OCI-LY1 (cell line): ENCODE measurements around the gene LAT.

Experiments used
- H2AFZ ChIP-seq: fragments of 200-600 bp; sonication (generic), shearing (Covaris generic); 2 replicates; pipeline ENCODE4 v1.6.0; 2014; ENCODE audit warnings: antibody characterized with exemption, mild to moderate bottlenecking, low read length
- H3F3A ChIP-seq: fragments of 200-600 bp; sonication (generic), shearing (Covaris generic); 2 replicates; pipeline ENCODE4 v1.6.0; 2014; ENCODE audit warnings: mild to moderate bottlenecking, antibody characterized with exemption, low read length, moderate library complexity; ENCODE audit not compliant: insufficient read depth
- H3K27ac ChIP-seq: fragments of 200-600 bp; sonication (generic); 2 replicates; pipeline ENCODE4 v1.5.1; 2014; ENCODE audit warnings: low read length, mixed run types, mild to moderate bottlenecking, low read depth; ENCODE audit not compliant: poor library complexity, severe bottlenecking
- H3K27me3 ChIP-seq: fragments of 200-600 bp; sonication (generic); 2 replicates; pipeline ENCODE4 v1.6.0; 2014; ENCODE audit warnings: antibody characterized with exemption, mild to moderate bottlenecking, low read length, moderate library complexity; ENCODE audit not compliant: insufficient read depth
- H3K36me3 ChIP-seq: fragments of 200-600 bp; sonication (generic); 2 replicates; pipeline ENCODE4 v1.6.1; 2014; ENCODE audit warnings: mild to moderate bottlenecking, antibody characterized with exemption, low read length, moderate library complexity, mixed read lengths; ENCODE audit not compliant: insufficient read depth
- H3K4me1 ChIP-seq: fragments of 200-600 bp; sonication (generic); 2 replicates; pipeline ENCODE4 v1.5.1; 2014; ENCODE audit warnings: mild to moderate bottlenecking, low read length, moderate library complexity; ENCODE audit not compliant: insufficient read depth, severe bottlenecking
- H3K4me2 ChIP-seq: fragments of 200-600 bp; sonication (generic), shearing (Covaris generic); 2 replicates; pipeline ENCODE4 v1.6.1; 2014; ENCODE audit warnings: low read length
- H3K4me3 ChIP-seq: fragments of 200-600 bp; sonication (generic); 2 replicates; pipeline ENCODE4 v1.5.1; 2014; ENCODE audit warnings: low read length, low read depth, mild to moderate bottlenecking, mixed read lengths; ENCODE audit not compliant: poor library complexity, severe bottlenecking
- H3K79me2 ChIP-seq: fragments of 200-600 bp; shearing (Covaris generic); 2 replicates; pipeline ENCODE4 v1.6.1; 2016; ENCODE audit warnings: mixed run types, low read length, mixed read lengths; ENCODE audit not compliant: insufficient read depth
- H3K9ac ChIP-seq: fragments of 200-600 bp; sonication (generic), shearing (Covaris generic); 2 replicates; pipeline ENCODE4 v1.6.1; 2014; ENCODE audit warnings: mild to moderate bottlenecking, low read length, mixed read lengths
- H3K9me2 ChIP-seq: fragments of 200-600 bp; sonication (generic), shearing (Covaris generic); 2 replicates; pipeline ENCODE4 v1.6.1; 2014; ENCODE audit warnings: low read depth, mild to moderate bottlenecking, low read length, mixed read lengths
- H3K9me3 ChIP-seq: fragments of 200-600 bp; shearing (Covaris generic); 2 replicates; pipeline ENCODE4 v1.6.1; 2014; ENCODE audit warnings: low read length, mixed read lengths
- H4K20me1 ChIP-seq: fragments of 200-600 bp; sonication (generic), shearing (Covaris generic); 2 replicates; pipeline ENCODE4 v1.6.0; 2016; ENCODE audit warnings: mild to moderate bottlenecking, low read length; ENCODE audit not compliant: insufficient read depth
- EZH2 ChIP-seq: fragments of 200-600 bp; sonication (generic), shearing (Covaris generic); IDR thresholded peaks from 2 replicates; pipeline ENCODE4 v1.8.0; 2017; ENCODE audit warnings: borderline replicate concordance, mixed run types, mild to moderate bottlenecking, antibody characterized with exemption, low read length, moderate library complexity, mixed read lengths
- TF ChIP-seq, protein P1 (sequence below): fragments of 200-600 bp; sonication (generic), shearing (Covaris generic); IDR thresholded peaks from 2 replicates; pipeline ENCODE4 v1.5.1; 2017; ENCODE audit warnings: mild to moderate bottlenecking, antibody characterized with exemption, low read length, moderate library complexity, mixed read lengths

LAT gene

GRCh38 chr16:29014561-29015069 is 29.8 kb downstream of the LAT start:
- H3F3A ChIP-seq = no peaks in the 10 kb centered on the region
- H3K27me3 ChIP-seq = no peaks in the 10 kb centered on the region
- H2AFZ ChIP-seq = no peak overlapping the region
- H3K36me3 ChIP-seq = no peaks in the 10 kb centered on the region
- H3K4me1 ChIP-seq = no peaks in the 10 kb centered on the region
- no peak overlapping the region for H3K27ac ChIP-seq
- no peak overlapping the region for H3K4me3 ChIP-seq
- no peaks in the 10 kb centered on the region for H3K9me2 ChIP-seq
- H3K4me2 ChIP-seq = no peak overlapping the region
- H4K20me1 ChIP-seq = no peaks in the 10 kb centered on the region
- H3K9ac ChIP-seq = no peak overlapping the region
- H3K9me3 ChIP-seq = no peaks in the 10 kb centered on the region
- TF ChIP-seq EZH2 = no peak
- TF ChIP-seq, protein P1, sequence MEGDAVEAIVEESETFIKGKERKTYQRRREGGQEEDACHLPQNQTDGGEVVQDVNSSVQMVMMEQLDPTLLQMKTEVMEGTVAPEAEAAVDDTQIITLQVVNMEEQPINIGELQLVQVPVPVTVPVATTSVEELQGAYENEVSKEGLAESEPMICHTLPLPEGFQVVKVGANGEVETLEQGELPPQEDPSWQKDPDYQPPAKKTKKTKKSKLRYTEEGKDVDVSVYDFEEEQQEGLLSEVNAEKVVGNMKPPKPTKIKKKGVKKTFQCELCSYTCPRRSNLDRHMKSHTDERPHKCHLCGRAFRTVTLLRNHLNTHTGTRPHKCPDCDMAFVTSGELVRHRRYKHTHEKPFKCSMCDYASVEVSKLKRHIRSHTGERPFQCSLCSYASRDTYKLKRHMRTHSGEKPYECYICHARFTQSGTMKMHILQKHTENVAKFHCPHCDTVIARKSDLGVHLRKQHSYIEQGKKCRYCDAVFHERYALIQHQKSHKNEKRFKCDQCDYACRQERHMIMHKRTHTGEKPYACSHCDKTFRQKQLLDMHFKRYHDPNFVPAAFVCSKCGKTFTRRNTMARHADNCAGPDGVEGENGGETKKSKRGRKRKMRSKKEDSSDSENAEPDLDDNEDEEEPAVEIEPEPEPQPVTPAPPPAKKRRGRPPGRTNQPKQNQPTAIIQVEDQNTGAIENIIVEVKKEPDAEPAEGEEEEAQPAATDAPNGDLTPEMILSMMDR = no peak
- H3K79me2 ChIP-seq = no peaks in the 10 kb centered on the region

DNA sequence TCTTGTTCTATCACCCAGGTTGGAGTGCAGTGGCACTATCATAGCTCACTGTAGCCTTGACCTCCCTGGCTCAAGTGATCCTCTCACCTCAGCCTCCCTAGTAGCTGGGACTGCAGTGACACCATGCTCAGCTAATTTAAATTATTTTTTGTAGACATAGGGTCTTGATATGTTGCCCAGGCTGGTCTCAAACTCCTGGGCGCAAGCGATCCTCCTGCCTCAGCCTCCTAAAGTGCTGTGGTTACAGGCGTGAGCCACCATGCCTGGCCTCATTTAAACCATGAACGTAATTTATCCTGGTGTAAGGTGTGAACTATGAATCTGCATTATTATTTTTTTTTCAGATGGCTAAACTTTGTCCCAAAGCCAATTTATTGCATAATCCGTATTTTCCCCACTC is 37.3 kb downstream of the LAT start:
- H3K36me3 ChIP-seq = no peaks in the 10 kb centered on the region
- H3K9me3 ChIP-seq = no peaks in the 10 kb centered on the region
- H3K4me2 ChIP-seq = no peak overlapping the region
- H3K79me2 ChIP-seq = no peaks in the 10 kb centered on the region
- H3K27ac ChIP-seq = no peak overlapping the region
- no peak overlapping the region for H2AFZ ChIP-seq
- H3K4me1 ChIP-seq = no peaks in the 10 kb centered on the region
- no peaks in the 10 kb centered on the region for H4K20me1 ChIP-seq
- 0 out of 2 replicates have a peak, but pooled peaks cover 3% of the 10 kb centered on the region for H3K27me3 ChIP-seq
- no peak overlapping the region for H3K9ac ChIP-seq
- TF ChIP-seq, protein P1 = no peak
- no peak for TF ChIP-seq EZH2
- no peaks in the 10 kb centered on the region for H3F3A ChIP-seq
- no peak overlapping the region for H3K4me3 ChIP-seq
- H3K9me2 ChIP-seq = no peaks in the 10 kb centered on the region

DNA sequence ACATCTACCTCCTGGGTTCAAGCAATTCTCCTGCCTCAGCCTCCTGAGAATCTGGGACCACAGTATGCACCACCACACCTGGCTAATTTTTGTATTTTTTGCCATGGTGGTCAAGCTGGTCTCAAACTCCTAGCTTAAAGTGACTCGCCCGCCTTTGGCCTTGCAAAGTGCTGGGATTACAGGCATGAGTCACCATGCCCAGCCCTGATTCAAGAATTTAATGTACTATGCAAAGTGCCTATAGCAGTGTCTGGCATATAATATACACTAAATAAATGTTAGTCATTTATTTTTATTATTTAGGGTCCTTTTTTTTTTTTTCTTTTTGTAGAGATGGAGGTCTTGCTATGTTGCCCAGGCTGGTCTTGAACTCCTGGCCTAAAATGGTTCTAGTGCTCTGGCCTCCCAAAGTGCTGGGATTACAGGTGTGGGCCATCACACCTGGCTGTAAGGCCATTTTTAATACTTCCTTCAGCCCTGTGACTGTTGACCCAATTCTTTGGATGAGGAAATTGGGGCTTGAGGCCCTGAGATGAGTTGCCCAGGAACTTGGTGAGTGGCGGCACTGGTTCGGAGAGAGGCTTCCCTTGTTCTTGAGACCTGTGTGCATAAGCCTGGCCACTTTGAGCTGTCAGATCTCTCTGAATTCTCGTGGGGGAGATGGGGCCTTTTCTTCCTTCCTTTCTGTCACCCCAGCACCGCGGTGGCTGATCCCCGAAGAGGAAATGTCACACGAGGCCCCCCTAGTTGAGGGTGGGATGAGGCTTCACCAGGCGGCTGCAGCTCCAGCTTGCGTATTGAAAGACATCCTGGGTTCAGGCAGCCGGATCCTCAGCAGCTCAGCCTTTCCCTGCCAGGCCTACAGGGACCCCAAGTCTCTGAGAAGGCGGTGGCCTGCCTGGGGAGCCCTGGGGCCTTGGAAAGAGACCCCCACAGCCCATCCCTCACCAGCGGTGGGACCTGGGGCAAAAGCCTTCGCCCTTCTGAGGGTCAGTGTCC is 38.7 kb downstream of the LAT start:
- Histone ChIP-seq H3K36me3 (no peaks in the 10 kb centered on the region), H3K9ac (no peak overlapping the region), H3K27me3 (0 out of 2 replicates have a peak, but pooled peaks cover 3% of the 10 kb centered on the region), H3F3A (no peaks in the 10 kb centered on the region), H3K79me2 (no peaks in the 10 kb centered on the region), H2AFZ (no peak overlapping the region), H3K9me2 (no peaks in the 10 kb centered on the region), H4K20me1 (no peaks in the 10 kb centered on the region), H3K4me1 (no peaks in the 10 kb centered on the region), H3K4me2 (no peak overlapping the region), H3K27ac (no peak overlapping the region), H3K9me3 (no peaks in the 10 kb centered on the region), H3K4me3 (no peak overlapping the region)
- TF ChIP-seq EZH2 = no peak
- TF ChIP-seq, protein P1 = no peak
